ENCODE data around the gene CYP27C1.
"Not testable (repeated sequence)": the region's sequence is repeated elsewhere in the genome, so short reads cannot be mapped to it uniquely, and the experiment has no call there.

CYP27C1 gene

GRCh38 chr2:127220768-127221527, 849 bp upstream of the CYP27C1 start:
- DNase-seq, result no peak

GRCh38 chr2:127219171-127220070, 678 bp downstream of the CYP27C1 start:
- no peak for DNase-seq

GRCh38 chr2:127218812-127219170, 1.3 kb downstream of the CYP27C1 start:
- no peak for DNase-seq

GRCh38 chr2:127217470-127218325, 2.4 kb downstream of the CYP27C1 start:
- no peak for DNase-seq

- DNase-seq, result no peak
Observed at GRCh38 chr2:127216593-127216992, 3.5 kb downstream of the CYP27C1 start.

- DNase-seq, result no peak
Observed at GRCh38 chr2:127216095-127216494, 4.0 kb downstream of the CYP27C1 start.

- DNase-seq, result not testable (repeated sequence)
Observed at GRCh38 chr2:127214201-127214600, 5.9 kb downstream of the CYP27C1 start.

- DNase-seq, result peak; percentile 36
Observed at GRCh38 chr2:127208313-127208712, 11.8 kb downstream of the CYP27C1 start.

GRCh38 chr2:127205218-127206125, 14.6 kb downstream of the CYP27C1 start:
- DNase-seq, result no peak

GRCh38 chr2:127201452-127201851, 18.6 kb downstream of the CYP27C1 start:
- no peak for DNase-seq

- no peak for DNase-seq
Observed at GRCh38 chr2:127200962-127201361, 19.1 kb downstream of the CYP27C1 start.

GRCh38 chr2:127199223-127199622, 20.9 kb downstream of the CYP27C1 start:
- no peak for DNase-seq

GRCh38 chr2:127197475-127198385, 22.4 kb downstream of the CYP27C1 start:
- peak; percentile 39 for DNase-seq

GRCh38 chr2:127196998-127197397, 23.1 kb downstream of the CYP27C1 start:
- DNase-seq, result no peak

GRCh38 chr2:127196549-127196948, 23.6 kb downstream of the CYP27C1 start:
- DNase-seq, result no peak

GRCh38 chr2:127195140-127196074, 24.7 kb downstream of the CYP27C1 start:
- no peak for DNase-seq

- DNase-seq, result no peak
Observed at GRCh38 chr2:127194447-127194846, 25.7 kb downstream of the CYP27C1 start.

GRCh38 chr2:127193967-127194280, 26.2 kb downstream of the CYP27C1 start:
- DNase-seq, result no peak

- DNase-seq, result no peak
Observed at GRCh38 chr2:127193164-127193966, 26.7 kb downstream of the CYP27C1 start.

Data from NCI-H1092 (cell line).